GM19467 (cell line): Measurements from ENCODE around the gene RAD9A.

Experiments used
- ATAC-seq: cut with Tn5 transposase; IDR thresholded peaks from one replicate; pipeline ENCODE4 v1.9.1; 2021; ENCODE audit warnings: mild to moderate bottlenecking, moderate library complexity; ENCODE audit not compliant: unreplicated experiment

The RAD9A gene

DNA sequence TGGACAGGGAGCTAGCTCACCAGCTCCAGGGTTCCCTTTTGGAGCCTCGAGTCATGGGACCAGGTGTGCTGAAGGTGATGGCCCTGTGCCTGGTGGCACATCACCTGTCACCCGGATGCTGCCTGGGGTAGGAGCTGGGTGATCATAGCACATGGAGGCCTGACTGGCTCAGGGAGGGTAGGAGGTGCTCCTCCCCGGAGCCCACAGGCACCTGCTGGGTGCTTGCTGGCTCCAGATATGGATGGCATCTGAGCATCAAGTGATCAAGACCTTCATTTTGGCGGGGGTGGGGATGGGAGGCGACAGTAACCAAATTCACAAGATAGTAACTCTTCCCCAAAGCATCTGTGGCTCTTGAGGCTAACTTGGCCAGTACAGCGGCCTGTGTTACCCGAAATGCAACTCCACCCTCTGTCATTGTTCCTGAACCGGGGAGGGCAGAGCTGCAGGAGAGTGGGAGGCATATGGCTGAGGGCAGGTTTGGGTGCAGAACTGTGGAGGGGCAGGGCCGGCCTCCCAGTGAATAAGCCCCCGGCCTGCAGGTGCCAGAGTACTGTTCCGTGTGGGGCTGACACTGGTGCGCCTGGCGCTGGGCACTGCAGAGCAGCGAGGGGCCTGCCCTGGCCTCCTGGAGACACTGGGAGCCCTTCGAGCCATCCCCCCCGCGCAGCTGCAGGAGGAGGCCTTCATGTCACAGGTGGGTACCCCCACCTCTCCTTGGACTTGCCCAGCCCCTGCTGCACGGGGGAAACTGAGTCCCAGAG lies 16.8 kb downstream of the RAD9A start:
- no peak for ATAC-seq

DNA sequence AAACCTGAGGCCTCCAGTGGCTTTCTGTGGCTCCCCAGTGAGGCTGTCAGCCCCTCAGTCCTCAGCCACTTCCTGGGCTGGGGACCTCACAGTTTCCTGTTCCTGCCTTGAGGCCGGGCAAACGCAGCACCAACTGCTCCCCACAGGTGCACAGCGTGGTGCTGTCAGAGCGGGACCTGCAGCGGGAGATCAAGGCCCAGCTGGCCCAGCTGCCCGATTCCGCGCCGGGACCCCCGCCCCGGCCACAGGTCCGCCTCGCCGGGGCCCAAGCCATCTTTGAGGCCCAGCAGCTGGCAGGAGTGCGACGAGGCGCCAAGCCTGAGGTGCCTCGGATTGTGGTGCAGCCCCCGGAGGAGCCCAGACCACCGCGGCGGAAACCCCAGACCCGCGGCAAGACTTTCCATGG lies 17.5 kb downstream of the RAD9A start:
- no peak for ATAC-seq

DNA sequence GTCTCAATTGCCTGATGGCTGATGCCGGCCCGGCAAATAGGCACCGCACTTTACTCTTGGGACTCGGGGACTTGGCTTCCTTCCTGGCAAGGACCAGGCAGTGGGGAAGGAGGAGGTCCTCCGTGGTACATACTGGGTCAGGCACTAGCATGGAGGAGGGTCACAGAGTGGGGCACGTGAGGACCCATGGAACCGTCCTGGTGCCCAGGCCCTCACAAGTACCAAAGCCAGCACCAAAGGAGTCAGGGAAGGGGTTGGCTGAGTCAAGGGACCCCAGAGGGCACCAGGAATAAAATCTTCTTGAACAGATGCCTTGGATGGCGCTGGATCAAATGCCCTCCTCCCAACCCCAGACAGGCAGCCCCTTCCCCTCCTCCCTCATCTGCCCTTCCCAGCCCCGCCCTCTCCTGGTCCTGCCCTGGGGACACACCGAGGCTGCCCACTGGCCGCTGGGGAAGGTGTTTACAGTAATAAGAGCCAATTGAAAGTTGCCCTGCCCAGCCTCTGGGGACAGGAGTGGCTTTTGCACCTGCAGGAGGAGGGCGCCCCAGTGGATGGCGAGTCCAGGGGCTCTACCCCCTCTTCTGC lies 18.1 kb downstream of the RAD9A start:
- no peak for ATAC-seq

DNA sequence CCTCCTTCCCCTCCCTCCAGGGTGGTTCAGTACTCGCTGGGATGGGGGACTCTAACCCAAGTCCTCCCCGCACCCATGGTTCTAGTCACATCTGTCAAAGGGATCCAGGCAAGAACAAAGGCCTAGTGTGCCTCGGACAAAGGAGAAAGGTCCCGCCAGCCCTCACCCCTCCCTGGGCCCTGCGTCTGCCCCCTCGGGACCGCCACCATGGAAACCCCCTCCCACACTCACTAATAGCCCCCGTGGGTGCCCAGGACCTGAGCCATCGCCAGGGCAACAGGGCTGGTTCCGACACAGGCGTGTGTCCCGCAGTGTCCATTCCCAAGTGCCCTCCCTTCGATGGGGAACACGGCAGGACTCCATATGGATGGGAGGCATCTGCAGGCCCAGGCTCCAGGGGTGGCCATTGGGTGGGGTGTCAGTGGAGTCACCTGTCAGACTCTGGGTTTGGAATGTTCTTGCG lies 18.6 kb downstream of the RAD9A start:
- no peak for ATAC-seq

DNA sequence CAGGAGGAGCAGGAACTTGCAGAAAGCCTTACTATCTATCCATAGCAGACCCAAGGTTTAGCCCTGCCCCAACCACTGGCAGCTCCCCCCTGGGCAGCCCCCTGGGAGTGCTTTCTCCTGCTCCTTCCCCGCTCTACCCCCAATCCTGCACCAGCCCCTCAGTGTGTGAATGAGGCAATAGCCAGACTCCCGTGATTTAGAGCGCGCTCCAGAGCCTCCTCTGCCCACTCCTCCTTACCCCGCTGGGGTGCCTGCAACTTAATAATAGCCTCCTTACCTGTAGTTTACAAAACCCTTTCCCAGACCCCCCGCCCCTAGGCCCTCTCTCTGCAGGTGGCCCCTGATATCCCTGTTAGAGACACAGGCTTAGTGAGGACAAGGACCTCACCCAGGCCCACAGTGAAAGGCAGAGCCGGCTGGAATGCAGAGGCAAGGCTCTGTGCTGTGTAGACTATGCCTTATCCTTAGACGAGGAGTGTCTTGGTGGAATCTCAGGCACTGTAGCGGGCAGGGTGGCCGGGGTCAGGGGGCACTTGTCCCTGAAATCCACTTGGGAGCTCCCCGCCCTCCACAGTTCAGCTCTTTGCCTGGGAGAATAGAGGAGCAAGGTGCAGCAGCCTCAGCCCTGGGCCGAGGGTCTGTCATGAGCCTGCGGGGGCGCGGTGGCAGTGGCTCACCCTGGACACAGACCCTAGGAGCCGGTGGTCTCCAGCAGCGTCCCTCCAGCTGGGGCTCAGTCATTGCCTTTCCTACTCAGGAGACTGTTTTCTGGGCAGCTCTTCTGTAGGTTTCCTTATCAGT lies 19.4 kb downstream of the RAD9A start:
- no peak for ATAC-seq

DNA sequence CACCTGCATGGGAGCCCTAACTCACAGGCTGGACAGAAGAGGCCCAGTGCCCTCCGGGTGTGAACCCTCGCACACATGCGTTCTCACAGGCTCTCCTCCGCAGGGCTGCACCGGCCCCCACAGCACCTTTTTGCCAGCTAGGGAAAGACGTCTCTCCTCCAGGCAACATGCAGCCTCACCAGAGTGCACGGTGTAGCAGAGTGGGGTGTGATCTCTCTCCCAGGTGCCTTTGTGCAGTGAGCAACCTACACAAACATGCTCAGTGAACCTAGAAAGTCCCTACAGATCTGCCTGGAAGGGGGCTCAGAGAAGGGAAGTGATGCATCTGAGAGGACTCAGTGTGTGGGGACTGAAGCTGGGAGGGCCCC lies 20.0 kb downstream of the RAD9A start:
- ATAC-seq = no peak

DNA sequence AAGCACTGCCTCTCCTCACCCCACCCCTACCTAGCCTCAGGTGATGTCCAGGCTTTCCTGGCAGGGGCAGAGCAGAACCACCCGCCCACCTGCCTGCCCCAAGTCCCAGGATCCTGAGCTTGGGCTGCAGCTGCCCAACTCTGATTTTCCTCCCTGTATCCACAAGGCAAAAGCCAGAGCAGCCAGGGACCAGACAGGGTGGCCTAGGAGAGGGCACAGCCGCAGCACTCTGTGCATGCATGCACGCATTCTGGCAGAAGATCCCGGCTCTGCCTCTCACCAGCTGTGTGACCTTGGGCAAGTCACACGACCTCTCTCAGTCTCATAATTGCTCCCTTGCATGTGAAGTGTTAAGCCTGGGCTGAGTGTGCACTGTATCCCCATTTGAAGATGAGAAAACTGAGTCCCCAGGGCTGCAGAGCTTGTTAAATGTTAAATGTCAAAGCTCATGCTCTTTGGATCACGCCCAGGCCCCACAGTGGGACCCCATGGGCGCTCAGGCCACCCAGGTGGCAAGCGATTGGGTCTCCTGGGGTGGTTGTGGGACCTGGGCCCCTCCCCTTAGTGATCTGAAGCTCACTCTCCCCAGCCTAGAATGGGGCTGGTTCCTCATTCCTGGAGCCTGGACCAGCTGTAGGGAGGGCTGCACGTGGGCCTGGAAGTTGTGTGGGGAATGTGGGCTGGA lies 20.9 kb downstream of the RAD9A start:
- ATAC-seq = no peak

DNA sequence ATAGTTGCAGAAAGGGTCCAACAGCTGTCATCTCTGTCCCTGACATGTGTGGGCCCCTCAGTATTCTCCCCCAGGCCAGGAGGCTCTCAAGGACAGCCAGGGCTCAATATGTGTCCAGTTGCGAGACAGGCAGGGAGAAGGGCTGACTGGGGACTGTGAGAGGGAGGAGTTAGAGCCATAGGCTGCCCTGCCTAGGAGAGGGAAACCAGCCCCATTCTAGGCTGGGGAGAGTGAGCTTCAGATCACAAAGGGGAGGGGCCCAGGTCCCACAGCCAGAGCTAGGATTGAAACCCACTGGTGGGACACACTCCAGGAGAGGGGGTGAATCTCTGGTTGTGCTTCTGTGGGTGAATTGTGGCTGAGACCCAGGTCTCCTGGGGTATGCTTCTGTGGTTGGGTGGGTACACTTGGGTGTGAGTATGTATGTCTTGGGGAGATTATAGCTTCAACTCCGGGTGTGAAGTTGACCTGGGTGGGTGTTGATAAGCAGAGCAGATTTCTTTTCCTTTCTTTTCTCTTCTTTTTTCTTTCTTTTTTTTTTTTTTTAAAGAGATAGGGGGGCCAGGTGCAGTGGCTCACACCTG lies 21.6 kb downstream of the RAD9A start:
- no peak for ATAC-seq

DNA sequence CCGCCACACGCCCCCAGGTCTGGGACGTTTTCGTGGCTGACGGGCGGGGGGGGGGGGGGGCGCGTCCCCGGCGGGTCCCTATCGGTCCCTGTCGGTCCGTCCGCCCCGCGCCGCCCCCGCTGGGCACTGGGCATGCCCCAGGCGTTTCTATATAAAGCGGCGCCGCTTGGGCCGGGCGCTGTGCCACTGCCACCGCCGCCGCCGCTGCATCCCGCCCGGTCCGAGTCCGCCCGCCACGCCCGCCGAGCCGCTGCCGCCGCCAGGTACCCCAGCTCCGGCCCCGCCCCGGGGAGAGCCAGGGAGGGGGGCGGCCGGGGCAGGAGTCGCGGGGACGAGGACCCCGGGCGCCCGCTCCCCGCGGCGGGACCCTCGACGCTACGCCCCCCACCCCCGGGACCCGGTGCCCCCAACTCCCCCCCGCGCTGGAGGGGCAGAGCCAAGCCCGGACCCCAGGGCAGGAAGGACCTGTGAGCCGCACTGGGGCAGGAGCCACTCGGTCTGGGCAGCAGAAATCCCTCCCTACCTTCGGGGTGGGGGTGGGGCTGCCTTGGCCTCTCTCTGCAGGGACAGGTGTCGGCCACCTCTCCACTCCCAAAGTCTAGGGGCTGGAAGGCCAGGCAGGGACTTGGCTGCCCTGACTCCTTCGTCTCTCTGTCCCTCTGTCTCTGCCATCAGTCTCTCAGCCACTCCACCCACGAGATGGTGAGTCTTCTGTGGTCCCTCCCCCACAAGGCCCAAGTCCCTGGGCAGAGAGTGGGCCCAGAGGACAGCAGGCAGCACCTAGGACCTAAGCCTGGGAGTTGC lies 23.9 kb downstream of the RAD9A start, which contains the start of gene CARNS1:
Gene CARNS1 (plus strand): TSS at position 178 of the 804 bp plus-strand sequence. CDS start 522 bp downstream, at position 700.
- ATAC-seq = no peak

DNA sequence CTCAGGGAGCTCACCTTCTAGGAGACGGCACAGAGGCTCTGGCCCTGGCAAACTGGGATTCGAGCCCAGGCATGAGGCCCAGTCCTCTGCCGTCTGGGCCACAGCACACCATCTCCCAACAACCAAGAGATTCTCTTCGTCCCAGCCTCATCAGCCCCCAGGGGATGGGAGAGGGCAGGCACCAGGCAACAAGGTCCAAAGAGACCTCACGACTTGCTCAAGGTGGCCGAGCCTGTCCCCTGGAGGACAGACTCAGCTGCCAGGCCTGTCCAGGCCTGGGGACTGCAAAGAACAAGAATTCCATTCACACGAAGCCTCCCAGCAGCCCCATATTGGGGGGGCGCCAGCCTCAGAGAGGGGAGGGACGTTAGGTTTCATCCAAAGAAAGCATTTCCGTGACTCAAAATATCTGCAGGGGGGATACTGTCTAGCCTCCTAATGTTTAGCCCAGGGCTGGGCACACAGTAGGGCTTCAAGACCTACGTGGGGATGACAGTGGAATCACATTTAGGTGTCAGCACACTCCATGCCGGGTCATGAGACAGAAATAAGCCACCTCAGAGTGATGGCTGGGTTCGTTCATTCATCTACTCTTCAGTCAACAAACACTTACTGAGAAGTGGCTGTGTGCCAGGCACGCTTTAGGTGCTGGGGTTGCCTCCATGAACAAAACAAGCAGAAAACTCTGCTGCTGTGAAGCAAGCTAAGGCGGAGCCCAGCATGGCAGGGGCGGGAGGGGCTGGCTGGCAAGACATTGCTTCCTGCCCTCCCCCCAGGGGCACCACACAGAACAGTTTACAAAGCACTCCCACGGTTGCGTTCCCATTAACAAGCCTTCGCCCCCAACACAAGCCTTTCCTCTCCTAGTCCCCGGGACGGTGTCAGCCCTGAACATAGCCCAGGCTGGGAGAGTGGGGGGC lies 24.9 kb downstream of the RAD9A start:
- no peak for ATAC-seq

DNA sequence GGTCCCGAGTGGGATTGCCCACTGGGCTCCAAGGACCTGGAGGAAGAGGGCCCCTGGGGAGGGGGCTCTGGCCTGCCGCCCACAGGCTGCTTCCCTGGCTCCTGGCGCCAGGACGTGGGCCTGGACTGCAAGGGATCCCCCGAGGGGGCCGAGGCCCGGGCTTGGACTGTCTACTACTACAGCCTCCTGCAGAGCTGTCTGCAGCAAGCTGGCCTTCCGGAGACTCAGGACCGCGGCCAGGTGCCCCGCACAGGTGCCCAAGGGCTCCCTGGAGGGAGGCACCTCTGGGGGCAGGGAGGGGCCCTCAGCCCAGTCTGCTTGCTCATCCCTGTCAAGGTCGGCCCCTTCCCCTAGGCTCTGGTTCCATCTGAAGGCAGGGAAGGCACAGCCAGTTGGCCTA lies 25.6 kb downstream of the RAD9A start:
- ATAC-seq = no peak

DNA sequence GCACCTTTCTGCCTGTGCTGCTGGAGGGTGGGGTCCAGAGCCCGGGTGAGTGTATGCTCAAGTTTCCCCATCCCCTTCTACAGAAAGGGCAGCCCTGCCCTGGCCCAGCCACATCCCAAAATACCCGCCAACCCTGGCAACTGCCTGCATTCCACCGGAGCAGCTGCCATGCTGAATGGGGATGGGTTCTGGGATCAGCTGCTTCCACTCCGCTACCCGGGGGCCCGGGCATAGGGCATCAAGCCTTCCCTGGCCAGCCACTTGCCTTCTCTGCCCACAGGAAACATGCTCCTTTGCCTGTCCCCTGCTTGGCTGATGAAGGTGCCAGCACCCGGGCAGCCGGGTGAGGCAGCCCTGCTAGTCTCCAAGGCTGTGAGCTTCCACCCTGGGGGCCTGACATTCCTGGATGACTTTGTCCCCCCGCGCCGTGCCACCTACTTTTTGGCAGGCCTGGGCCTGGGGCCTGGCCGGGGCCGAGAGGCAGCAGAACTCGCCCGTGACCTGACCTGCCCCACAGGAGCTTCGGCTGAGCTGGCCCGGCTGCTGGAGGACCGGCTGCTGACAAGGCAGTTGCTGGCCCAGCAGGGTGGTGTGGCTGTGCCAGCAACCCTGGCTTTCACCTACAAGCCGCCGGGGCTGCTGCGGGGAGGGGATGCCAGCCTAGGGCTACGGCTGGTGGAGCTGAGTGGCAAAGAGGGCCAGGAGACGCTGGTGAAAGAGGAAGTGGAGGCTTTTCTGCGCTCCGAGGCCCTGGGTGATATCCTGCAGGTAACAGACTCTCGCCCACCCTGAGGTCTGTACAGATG lies 26.9 kb downstream of the RAD9A start:
- ATAC-seq = no peak

DNA sequence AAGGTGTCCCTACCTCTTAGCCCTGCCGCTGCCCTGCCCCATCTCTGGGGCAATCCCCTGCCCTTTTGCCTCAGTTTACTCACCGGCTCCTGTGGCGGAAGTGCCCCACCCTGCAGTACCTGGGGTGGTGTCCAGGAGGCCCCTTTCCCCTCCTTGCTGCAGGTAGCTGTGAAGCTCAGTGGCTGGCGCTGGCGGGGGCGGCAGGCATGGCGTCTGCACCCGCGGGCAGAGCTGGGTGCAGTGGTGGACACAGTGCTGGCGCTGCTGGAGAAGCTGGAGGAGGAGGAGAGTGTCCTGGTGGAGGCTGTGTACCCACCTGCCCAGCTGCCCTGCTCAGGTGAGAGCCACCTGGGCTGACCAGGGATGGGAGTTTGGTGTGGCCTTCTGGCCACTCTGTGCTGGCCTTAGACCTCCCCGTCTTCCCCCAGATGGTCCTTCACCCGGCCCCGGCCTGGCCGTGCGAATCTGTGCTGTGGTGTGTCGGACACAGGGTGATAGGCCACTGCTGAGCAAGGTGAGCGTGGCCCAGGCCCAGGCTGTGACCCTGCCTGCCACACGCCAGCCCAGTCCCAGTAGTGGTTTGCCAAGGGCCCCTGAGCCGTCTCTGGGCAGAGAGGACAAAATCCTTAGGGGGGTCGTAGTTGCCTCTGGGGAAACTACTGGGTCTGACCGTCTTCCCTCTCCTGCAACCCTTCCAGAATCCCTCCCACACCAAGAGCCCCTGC lies 27.7 kb downstream of the RAD9A start:
- no peak for ATAC-seq

DNA sequence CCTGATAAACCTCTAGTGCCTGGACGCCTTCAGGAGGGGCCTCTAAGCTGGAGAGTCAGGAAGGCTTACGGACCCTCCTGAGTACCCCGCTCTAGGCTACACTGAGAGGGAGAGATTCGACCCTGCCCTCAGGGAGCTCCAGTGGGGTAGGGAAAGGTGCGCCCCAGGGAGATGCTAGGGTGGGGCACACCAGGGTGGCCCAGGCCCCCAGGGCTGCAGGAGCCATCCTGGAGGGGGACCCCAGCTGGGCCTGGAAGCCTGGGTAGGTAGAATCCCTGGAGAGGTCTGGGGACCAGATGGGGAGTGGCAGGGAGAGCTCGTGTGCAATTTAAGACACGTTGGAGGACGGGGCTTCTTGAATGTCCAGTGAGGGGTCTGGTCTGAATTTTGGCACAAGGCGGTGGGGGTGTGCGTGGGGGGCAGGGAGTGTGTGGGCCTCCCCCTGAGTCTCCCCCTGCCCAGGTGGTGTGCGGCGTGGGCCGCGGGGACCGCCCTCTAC lies 28.4 kb downstream of the RAD9A start:
- ATAC-seq = no peak

DNA sequence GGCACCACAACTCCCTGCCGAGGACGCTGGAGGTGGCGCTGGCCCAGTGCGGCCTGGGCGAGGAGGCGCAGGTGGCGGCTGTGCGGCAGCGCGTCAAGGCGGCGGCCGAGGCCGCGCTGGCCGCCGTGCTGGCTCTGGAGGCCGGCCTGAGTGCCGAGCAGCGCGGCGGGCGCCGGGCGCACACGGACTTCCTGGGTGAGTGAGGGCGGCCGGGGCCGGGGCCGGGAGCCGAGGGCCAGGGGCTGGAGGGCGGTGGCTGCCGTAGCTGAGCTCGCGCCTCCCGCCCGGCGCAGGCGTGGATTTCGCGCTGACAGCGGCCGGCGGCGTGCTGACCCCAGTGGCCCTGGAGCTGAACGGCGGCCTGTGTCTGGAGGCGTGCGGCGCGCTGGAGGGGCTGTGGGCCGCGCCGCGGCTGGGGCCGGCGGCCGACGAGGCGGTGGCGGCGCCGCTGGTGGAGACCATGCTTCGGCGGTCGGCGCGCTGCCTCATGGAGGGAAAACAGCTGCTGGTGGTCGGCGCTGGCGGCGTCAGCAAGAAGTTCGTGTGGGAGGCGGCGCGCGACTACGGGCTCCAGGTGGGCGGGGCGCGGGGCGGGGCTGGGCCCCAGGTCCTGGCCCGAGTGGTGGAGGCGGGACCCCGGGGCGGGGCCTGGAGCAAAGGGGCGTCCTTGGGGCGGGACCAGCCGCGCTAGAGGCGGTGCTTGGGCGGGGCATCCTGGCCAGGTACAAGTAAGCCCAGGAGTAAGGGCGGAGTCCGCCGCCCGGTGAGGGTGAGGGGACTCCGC lies 29.1 kb downstream of the RAD9A start:
- ATAC-seq = peak; percentile 82

DNA sequence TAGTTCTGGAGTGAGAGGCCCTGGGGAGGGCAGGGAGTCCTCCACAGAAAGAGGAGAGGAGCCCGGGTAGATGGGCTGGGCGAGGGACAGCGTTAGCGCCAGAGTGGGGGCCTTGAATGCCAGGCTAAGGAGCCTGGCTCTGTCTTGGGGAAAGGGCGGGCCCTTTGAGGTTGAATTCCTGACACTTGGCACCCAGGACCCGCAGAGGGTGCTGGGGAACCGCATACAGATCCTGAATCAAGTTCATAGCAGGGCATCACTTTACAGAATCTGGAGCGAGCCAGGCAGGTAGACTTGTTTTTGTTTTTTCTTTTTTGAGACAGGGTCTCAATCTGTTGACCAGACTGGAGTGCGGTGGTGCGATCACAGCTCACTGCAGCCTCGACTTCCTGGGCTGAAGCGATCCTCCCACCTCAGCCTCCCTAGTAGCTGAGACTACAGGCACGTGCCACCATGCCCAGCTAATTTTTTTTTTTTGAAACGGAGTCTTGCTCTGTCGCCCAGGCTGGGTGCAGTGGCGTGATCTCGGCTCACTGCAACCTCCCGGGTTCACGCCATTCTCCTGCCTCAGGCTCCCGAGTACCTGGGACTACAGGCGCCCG lies 29.7 kb downstream of the RAD9A start:
- ATAC-seq = peak; percentile 6
